Body of pancreas (tissue), 4 donors: ENCODE measurements around the gene TRMT1. TPM values are rescaled to one million over a fixed set of nuclear protein-coding genes. Genes with fewer than 3 reads are reported as not detected.

Experiments
- ATAC-seq: fragments of 150-250 bp; one replicate; pipeline ENCODE4 v1.9.1; 2016
- DNase-seq, 4 donors: peaks; one replicate each; pipeline ENCODE4 v3.0.0-alpha.2; 2019
- H3K27ac ChIP-seq, 4 donors: fragments of 200-600 bp; sonication (generic); 1 replicate in 3 of 4; 2 replicates in 1 of 4; pipeline versions ENCODE4 v1.5.1 to v1.6.1; 2016 to 2019; ENCODE audit warnings: mild to moderate bottlenecking in 1 of 4, mixed read lengths in 1 of 4, moderate library complexity in 1 of 4
- H3K27me3 ChIP-seq, 2 donors: fragments of 200-600 bp; sonication (generic); one replicate each; pipeline ENCODE4 v1.6.0; 2016; ENCODE audit warnings: mild to moderate bottlenecking in 1 of 2
- H3K36me3 ChIP-seq, 2 donors: fragments of 200-600 bp; sonication (generic); replicated peaks in 1 of 2; 2 replicates each; pipeline ENCODE4 v1.5.1; 2016; ENCODE audit warnings: low read depth in 2 of 2; ENCODE audit not compliant: insufficient read depth in 1 of 2
- H3K4me1 ChIP-seq: fragments of 200-600 bp; sonication (generic); one replicate; pipeline ENCODE4 v1.6.0; 2016
- H3K4me3 ChIP-seq, 2 donors: fragments of 200-600 bp; sonication (generic); 1 replicate in 1 of 2; 2 replicates in 1 of 2; pipeline ENCODE4 v1.5.1; 2016 to 2019
- H3K9me3 ChIP-seq, 3 donors: fragments of 200-600 bp; sonication (generic); 1 replicate in 2 of 3; 2 replicates in 1 of 3; pipeline ENCODE4 v1.5.1; 2016
- CTCF ChIP-seq, 7 experiments: fragments of 450-650 bp in 4 of 7; fragments of 200-600 bp in 3 of 7; sonication (generic) in 3 of 7; IDR thresholded peaks; one replicate each; pipeline ENCODE4 v1.5.1; 2016 to 2019; ENCODE audit warnings: antibody characterized with exemption in 7 of 7
- POLR2A ChIP-seq, 3 donors: fragments of 450-650 bp; IDR thresholded peaks; one replicate each; pipeline ENCODE4 v1.6.1; 2016; ENCODE audit warnings: antibody characterized with exemption in 3 of 3, mild to moderate bottlenecking in 2 of 3
- WGBS, 2 donors: methylation state at CpG; one replicate each; pipeline ENCODE4 v1.1.5; 2017; 5-methylcytosine and 5-hydroxymethylcytosine counted together
- intact Hi-C: fragments of 100-400 bp; cut with DNase I; formaldehyde crosslinking; loops from one replicate; pipeline ENCODE4 v1.15.1; 2023
- total RNA-seq, 2 donors: library from RNA; depleted of rRNA; stranded (reverse); fragments of >200 nt; gene quantifications; one replicate each; pipeline ENCODE4 v1.1.0, GENCODE V29; 2016

TRMT1 gene
- total RNA-seq, 2 donors from 2014 or later: 21.5 to 36.3 TPM

- ATAC-seq (no peak), DNase-seq (no peak)
- H3K9me3 ChIP-seq: no peaks in the 10 kb centered on the region
- TF ChIP-seq CTCF (IDR thresholded peaks at IDR 0.05) (no peak), POLR2A (IDR thresholded peaks at IDR 0.05) (no peak)
- intact Hi-C loops: no loop called here
- no peak overlapping the region for H3K27ac ChIP-seq
- H3K36me3 ChIP-seq: peaks cover 0 to 4% of the 10 kb centered on the region in 2 donors
- H3K27me3 ChIP-seq: no peaks in the 10 kb centered on the region
- H3K4me1 ChIP-seq: no peaks in the 10 kb centered on the region
- H3K4me3 ChIP-seq: no peak overlapping the region
- 93 to 95% methylated on average over 5 to 30 of the region's 30 CpGs for WGBS, 2 donors
These were observed 7.0 kb downstream of the TRMT1 start for GRCh38 chr19:13109361-13110098.

GRCh38 chr19:13104848-13105711 is 11.5 kb downstream of the TRMT1 start:
- H3K9me3 ChIP-seq: no peaks in the 10 kb centered on the region
- TF ChIP-seq POLR2A (IDR thresholded peaks at IDR 0.05): no peak
- TF ChIP-seq CTCF (IDR thresholded peaks at IDR 0.05): no peak
- H3K27ac ChIP-seq: peak overlapping the region in 2 of 4 donors; percentile 36 to 77
- H3K4me3 ChIP-seq: no peak overlapping the region
- peaks cover 12% of the 10 kb centered on the region for H3K4me1 ChIP-seq
- ATAC-seq (no peak), DNase-seq (no peak)
- WGBS, 2 donors: 65 to 93% methylated on average over 13 to 29 of the region's 29 CpGs
- H3K36me3 ChIP-seq: no peaks in the 10 kb centered on the region
- intact Hi-C loops: no loop called here
- H3K27me3 ChIP-seq: no peaks in the 10 kb centered on the region

GRCh38 chr19:13104360-13104847 is 12.1 kb downstream of the TRMT1 start:
- Histone ChIP-seq H3K4me1 (peaks cover 12% of the 10 kb centered on the region), H3K36me3 (no peaks in the 10 kb centered on the region), H3K27me3 (no peaks in the 10 kb centered on the region), H3K27ac (peak overlapping the region in 2 of 4 donors; percentile 36 to 77), H3K9me3 (no peaks in the 10 kb centered on the region), H3K4me3 (no peak overlapping the region)
- peak in 6 of 7 experiments; percentile 25 to 55 (median 43) for TF ChIP-seq CTCF (IDR thresholded peaks at IDR 0.05)
- TF ChIP-seq POLR2A (IDR thresholded peaks at IDR 0.05): no peak
- ATAC-seq (peak; percentile 11), DNase-seq (peak in 2 of 4 donors; percentile 44 to 61)
- intact Hi-C loops: no loop called here
- WGBS, 2 donors: 32 to 65% methylated on average over 12 to 32 of the region's 33 CpGs

GRCh38 chr19:13103581-13104359 is 12.8 kb downstream of the TRMT1 start:
- H3K4me3 ChIP-seq: no peak overlapping the region
- H3K9me3 ChIP-seq: no peaks in the 10 kb centered on the region
- TF ChIP-seq POLR2A (IDR thresholded peaks at IDR 0.05) (peak in 1 of 3 donors; percentile 2), CTCF (IDR thresholded peaks at IDR 0.05) (no peak)
- intact Hi-C loops: no loop called here
- H3K4me1 ChIP-seq: peaks cover 17% of the 10 kb centered on the region
- WGBS, 2 donors: 75 to 89% methylated on average over 10 to 11 of the region's 13 CpGs
- H3K27me3 ChIP-seq: peaks cover 0 to 4% of the 10 kb centered on the region in 2 donors
- ATAC-seq (no peak), DNase-seq (no peak)
- H3K36me3 ChIP-seq: no peaks in the 10 kb centered on the region
- H3K27ac ChIP-seq: peak overlapping the region in 2 of 4 donors; percentile 62 to 77
